HG03571 (cell line): ENCODE results near the gene CARF.

Source experiments
- ATAC-seq: cut with Tn5 transposase; IDR thresholded peaks from one replicate; pipeline ENCODE4 v1.9.1; 2021; ENCODE audit not compliant: unreplicated experiment

The CARF gene

GRCh38 chr2:203014456-203015199, 102.6 kb downstream of the CARF start, which contains the start of gene NBEAL1:
NBEAL1 (plus strand) TSS chr2:203014875; CDS start chr2:203016385, 1,510 bp downstream.
- peak; percentile 97 for ATAC-seq

- no peak for ATAC-seq
Observed at GRCh38 chr2:203016716-203017115, 104.6 kb downstream of the CARF start.

- ATAC-seq: no peak
Observed at GRCh38 chr2:203018181-203018580, 106.1 kb downstream of the CARF start.

- ATAC-seq: no peak
Observed at GRCh38 chr2:203019142-203019541, 107.1 kb downstream of the CARF start.

GRCh38 chr2:203021991-203022390, 109.9 kb downstream of the CARF start:
- no peak for ATAC-seq

GRCh38 chr2:203022751-203023150, 110.7 kb downstream of the CARF start:
- ATAC-seq: no peak

- ATAC-seq: no peak
Observed at GRCh38 chr2:203025592-203025991, 113.5 kb downstream of the CARF start.

GRCh38 chr2:203030545-203030944, 118.5 kb downstream of the CARF start:
- no peak for ATAC-seq

- no peak for ATAC-seq
Observed at GRCh38 chr2:203030991-203031390, 118.9 kb downstream of the CARF start.

- no peak for ATAC-seq
Observed at GRCh38 chr2:203033395-203033794, 121.3 kb downstream of the CARF start.

- ATAC-seq: no peak
Observed at GRCh38 chr2:203035879-203036470, 123.9 kb downstream of the CARF start.
